Transverse colon (tissue), 4 donors: Measurements from ENCODE around the gene GLIS1. TPM values are rescaled to one million over a fixed set of nuclear protein-coding genes. Genes with fewer than 3 reads are reported as not detected.

ENCODE experiments used
- DNase-seq: peaks from one replicate; pipeline ENCODE4 v3.0.0-alpha.2; 2019
- H3K27ac ChIP-seq, 4 donors: fragments of 200-600 bp; sonication (generic); 2 replicates each; pipeline ENCODE4 v1.5.1; 2016 to 2018; ENCODE audit warnings: inconsistent platforms in 4 of 4
- H3K27me3 ChIP-seq: fragments of 200-600 bp; sonication (generic); 2 replicates; pipeline ENCODE4 v1.5.1; 2017; ENCODE audit warnings: inconsistent platforms
- H3K36me3 ChIP-seq, 4 donors: fragments of 200-600 bp; sonication (generic); 2 replicates each; pipeline ENCODE4 v1.5.1; 2017 to 2019; ENCODE audit warnings: inconsistent platforms in 4 of 4
- H3K4me1 ChIP-seq, 4 donors: fragments of 200-600 bp; sonication (generic); 2 replicates each; pipeline ENCODE4 v1.5.1; 2017 to 2020; ENCODE audit warnings: inconsistent platforms in 4 of 4
- H3K4me3 ChIP-seq, 4 donors: fragments of 200-600 bp; sonication (generic); 1 replicate in 1 of 4; 2 replicates in 3 of 4; pipeline versions ENCODE4 v1.5.1 to v1.6.1; 2017 to 2019; ENCODE audit warnings: inconsistent platforms in 4 of 4
- H3K9me3 ChIP-seq, 2 donors: fragments of 200-600 bp; sonication (generic); 2 replicates each; pipeline ENCODE4 v1.5.1; 2017 to 2019; ENCODE audit warnings: inconsistent platforms in 2 of 2
- CTCF ChIP-seq, 5 experiments: fragments of 200-600 bp in 3 of 5; fragments of 450-650 bp in 2 of 5; sonication (generic) in 3 of 5; IDR thresholded peaks; 1 replicate in 2 of 5; 2 replicates in 3 of 5; pipeline ENCODE4 v1.5.1; 2016 to 2017; ENCODE audit warnings: antibody characterized with exemption in 5 of 5, inconsistent platforms in 3 of 5, mild to moderate bottlenecking in 2 of 5, moderate library complexity in 1 of 5
- EP300 ChIP-seq: sonication (generic); formaldehyde crosslinking; IDR thresholded peaks from one replicate; pipeline ENCODE4 v1.6.1; 2017; ENCODE audit warnings: antibody characterized with exemption, low read depth
- POLR2A ChIP-seq: fragments of 450-650 bp; IDR thresholded peaks from one replicate; pipeline ENCODE4 v1.6.1; 2016; ENCODE audit warnings: antibody characterized with exemption, mild to moderate bottlenecking, moderate library complexity
- POLR2AphosphoS5 ChIP-seq, 3 donors: sonication (generic); formaldehyde crosslinking; IDR thresholded peaks; one replicate each; pipeline ENCODE4 v1.6.1; 2016; ENCODE audit warnings: antibody characterized with exemption in 3 of 3
- whole genome bisulfite sequencing, 2 donors: methylation state at CpG; one replicate each; pipeline ENCODE4 v1.1.5; 2018; ENCODE audit warnings: low coverage in 1 of 2; 5-methylcytosine and 5-hydroxymethylcytosine counted together
- in situ Hi-C, 4 donors: fragments of 200-750 bp; cut with MboI; loops; one replicate each; pipeline versions ENCODE4 v1.15.0 to v1.15.1; 2017; ENCODE audit warnings: low sequenced_read_pairs in 3 of 4, low pct_ligation_motif_present in 1 of 4, low pct_unique_long_range_greater_than_20kb in 1 of 4
- intact Hi-C: fragments of 100-400 bp; cut with DNase I; formaldehyde crosslinking; loops from one replicate; pipeline ENCODE4 v1.15.1; 2023; ENCODE audit warnings: low total_unique reads
- total RNA-seq, 4 donors: library from RNA; depleted of rRNA; stranded (reverse); fragments of >200 nt; gene quantifications; one replicate each; pipeline ENCODE4 v1.1.0, GENCODE V29; 2016

The GLIS1 gene
- total RNA-seq, 4 donors from 2014 or later, result 0.16 to 0.75 (median 0.27) TPM; not detected in 1

- no peak overlapping the region for H3K27ac ChIP-seq
- H3K4me1 ChIP-seq, result peaks cover 0 to 14% (median 4%) of the 10 kb centered on the region in 4 donors
- no peak for DNase-seq
- in situ Hi-C loops, result no loop called here
- no peaks in the 10 kb centered on the region for H3K36me3 ChIP-seq
- WGBS, 2 donors, result 58% methylated on average over 29 of the region's 29 CpGs; no CpG with 5 or more reads in 1 of the 2 donors
- intact Hi-C loops, result no loop called here
- H3K27me3 ChIP-seq, result no peaks in the 10 kb centered on the region
- H3K9me3 ChIP-seq, result no peaks in the 10 kb centered on the region
- no peak overlapping the region for H3K4me3 ChIP-seq
- no peak for TF ChIP-seq POLR2A
- peak in 1 of 3 donors; percentile 43 for TF ChIP-seq POLR2AphosphoS5 (IDR thresholded peaks at IDR 0.05)
Observed at GRCh38 chr1:53526451-53527101, 212.4 kb downstream of the GLIS1 start.

GRCh38 chr1:53525595-53525994 is 213.4 kb downstream of the GLIS1 start:
- Histone ChIP-seq H3K4me3 (no peak overlapping the region), H3K27ac (no peak overlapping the region), H3K9me3 (no peaks in the 10 kb centered on the region), H3K36me3 (no peaks in the 10 kb centered on the region), H3K4me1 (peaks cover 0 to 14% (median 4%) of the 10 kb centered on the region in 4 donors), H3K27me3 (no peaks in the 10 kb centered on the region)
- DNase-seq, result no peak
- 74% methylated on average over 11 of the region's 11 CpGs; no CpG with 5 or more reads in 1 of the 2 donors for WGBS, 2 donors
- TF ChIP-seq EP300 (no peak), POLR2A (no peak), POLR2AphosphoS5 (IDR thresholded peaks at IDR 0.05) (no peak)
- intact Hi-C loops, result no loop called here
- in situ Hi-C loops, result no loop called here

- intact Hi-C loops, result no loop called here
- Histone ChIP-seq H3K27ac (no peak overlapping the region), H3K4me3 (no peak overlapping the region), H3K4me1 (peaks cover 0 to 14% (median 4%) of the 10 kb centered on the region in 4 donors), H3K9me3 (no peaks in the 10 kb centered on the region), H3K36me3 (no peaks in the 10 kb centered on the region), H3K27me3 (no peaks in the 10 kb centered on the region)
- in situ Hi-C loops, result no loop called here
- WGBS, 2 donors, result 73% methylated on average over 35 of the region's 35 CpGs; no CpG with 5 or more reads in 1 of the 2 donors
- TF ChIP-seq POLR2AphosphoS5 (IDR thresholded peaks at IDR 0.05), result no peak
- TF ChIP-seq POLR2A, result no peak
- TF ChIP-seq EP300, result no peak
- TF ChIP-seq CTCF (IDR thresholded peaks at IDR 0.05), result no peak
- DNase-seq, result no peak
Observed at GRCh38 chr1:53524428-53525375, 214.3 kb downstream of the GLIS1 start.

- TF ChIP-seq POLR2A, result no peak
- TF ChIP-seq POLR2AphosphoS5 (IDR thresholded peaks at IDR 0.05), result no peak
- no peak for TF ChIP-seq CTCF (IDR thresholded peaks at IDR 0.05)
- TF ChIP-seq EP300, result no peak
- intact Hi-C loops, result no loop called here
- no peak for DNase-seq
- no peak overlapping the region for H3K27ac ChIP-seq
- no peaks in the 10 kb centered on the region for H3K27me3 ChIP-seq
- WGBS, 2 donors, result 69% methylated on average over 11 of the region's 11 CpGs; no CpG with 5 or more reads in 1 of the 2 donors
- H3K4me1 ChIP-seq, result peaks cover 0 to 12% (median 4%) of the 10 kb centered on the region in 4 donors
- H3K4me3 ChIP-seq, result no peak overlapping the region
- in situ Hi-C loops, result no loop called here
- H3K9me3 ChIP-seq, result no peaks in the 10 kb centered on the region
- no peaks in the 10 kb centered on the region for H3K36me3 ChIP-seq
Observed at GRCh38 chr1:53521924-53522552, 216.9 kb downstream of the GLIS1 start.
